GM21515 (cell line): ENCODE results near the gene USP25.

Experiments used
- ATAC-seq: cut with Tn5 transposase; IDR thresholded peaks from one replicate; pipeline ENCODE4 v1.9.1; 2021; ENCODE audit not compliant: unreplicated experiment

Gene USP25

DNA sequence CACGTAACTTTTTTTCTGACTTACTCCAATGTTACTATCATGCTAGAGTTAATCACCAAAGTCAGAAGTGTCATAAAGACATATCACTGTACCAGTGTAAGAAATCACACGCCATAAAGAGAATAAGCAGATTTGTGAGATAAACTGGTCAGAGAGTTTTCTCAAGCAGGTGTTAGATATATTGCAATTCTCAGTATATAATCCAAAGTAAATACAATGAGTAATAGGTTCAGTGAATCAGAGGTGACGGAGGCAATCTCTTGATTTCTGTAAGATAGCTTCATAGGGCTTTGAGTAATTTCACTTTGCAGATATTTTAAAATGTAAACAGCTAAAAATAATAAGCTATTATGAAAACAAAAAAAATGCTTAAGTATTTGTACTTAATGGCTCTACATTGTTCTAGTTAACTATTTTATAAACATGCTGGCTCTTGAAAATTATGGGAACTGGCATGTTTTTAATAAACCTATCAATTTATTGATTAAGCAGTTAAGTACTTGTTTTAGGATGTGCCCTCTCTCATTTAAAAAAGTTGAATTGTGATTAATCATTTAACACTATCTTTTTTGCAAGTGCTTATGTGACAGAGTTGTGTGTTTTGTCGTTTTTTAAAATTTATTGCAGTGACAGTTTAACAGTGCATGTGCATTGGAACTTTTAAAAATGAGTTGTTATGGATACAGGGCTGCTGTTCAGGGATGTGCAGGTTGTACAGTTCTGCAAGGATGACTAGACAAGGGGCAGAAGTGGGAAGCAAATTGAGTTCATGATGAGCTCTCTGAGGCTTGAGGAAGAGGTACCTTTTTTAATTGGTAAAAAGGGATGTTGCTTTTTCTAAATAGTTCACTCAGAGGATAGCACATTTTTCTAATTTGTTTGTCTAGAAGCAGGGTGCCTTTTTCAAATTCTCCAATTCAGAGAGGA lies 119.1 kb downstream of the USP25 start:
- ATAC-seq = no peak

DNA sequence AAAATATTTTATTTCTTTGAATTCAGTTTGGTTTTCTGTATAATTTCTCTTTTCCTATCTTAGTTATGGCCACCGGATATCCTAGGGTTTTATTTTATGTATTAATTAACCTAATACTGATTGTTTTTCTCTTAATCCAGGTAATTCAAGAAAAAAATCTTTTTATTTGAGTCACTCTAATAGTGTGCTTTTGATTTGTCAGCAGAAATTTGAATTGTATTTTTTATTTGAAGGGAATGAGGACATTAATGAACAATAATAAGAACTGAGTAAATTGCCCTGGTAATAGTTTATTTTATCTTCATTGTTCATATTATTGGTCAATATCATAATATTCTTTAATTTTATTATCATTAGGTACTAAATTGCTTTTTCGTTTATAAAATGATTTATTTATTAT lies 120.1 kb downstream of the USP25 start:
- ATAC-seq = no peak

DNA sequence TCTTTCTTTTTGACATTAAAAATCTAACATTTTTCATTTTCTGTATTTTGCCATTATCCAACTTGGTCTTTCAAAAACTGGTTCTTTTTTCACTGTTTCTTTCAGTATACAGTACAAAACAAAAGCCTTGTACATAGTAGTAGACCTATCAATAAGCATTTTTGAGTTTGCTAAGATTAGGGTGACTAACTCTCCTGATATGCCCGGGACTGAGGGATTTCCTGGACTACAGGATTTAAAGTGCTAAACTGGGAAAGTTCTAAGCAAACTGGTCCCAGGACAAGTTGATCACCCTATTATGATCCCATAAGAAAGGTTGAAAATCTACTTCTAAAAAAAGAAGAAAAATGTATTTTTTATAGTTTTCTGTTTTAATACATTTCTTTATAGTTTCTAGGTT lies 120.9 kb downstream of the USP25 start:
- ATAC-seq = no peak

DNA sequence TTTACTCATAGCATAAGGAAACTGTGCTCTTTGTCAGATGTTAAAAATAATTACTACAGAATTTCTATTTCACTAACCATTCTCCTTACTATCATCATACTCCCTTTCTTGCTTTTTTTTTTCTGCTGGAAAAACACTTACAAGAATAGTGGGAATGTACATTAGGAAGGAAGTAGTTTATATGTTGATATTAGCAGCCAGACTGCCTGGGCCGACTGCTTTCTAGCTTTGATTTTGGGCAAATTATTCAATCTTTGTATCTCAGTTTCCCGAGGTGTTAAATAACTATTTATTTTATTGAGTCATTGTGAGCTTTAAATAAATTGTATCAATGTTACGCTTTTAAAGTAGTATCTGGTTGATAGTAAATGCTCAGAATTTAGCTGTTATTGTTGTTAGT lies 122.4 kb downstream of the USP25 start:
- ATAC-seq = no peak

DNA sequence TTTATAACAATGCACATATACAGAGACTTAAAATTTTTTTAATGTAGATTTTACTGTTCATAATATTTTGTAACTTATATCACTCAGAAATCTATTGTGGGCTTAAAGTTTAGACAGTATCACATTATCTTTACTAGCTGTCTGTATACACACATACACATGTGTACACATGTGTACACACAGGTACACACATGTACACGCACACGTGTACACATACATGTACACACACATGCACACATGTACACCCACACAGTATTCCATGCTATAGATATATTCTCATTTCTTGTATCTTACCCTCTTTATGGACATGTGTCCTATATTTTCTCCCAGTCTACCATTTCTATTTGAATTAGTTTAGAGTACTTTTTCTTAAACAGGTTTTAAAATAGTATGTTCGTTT lies 123.3 kb downstream of the USP25 start:
- ATAC-seq = no peak

DNA sequence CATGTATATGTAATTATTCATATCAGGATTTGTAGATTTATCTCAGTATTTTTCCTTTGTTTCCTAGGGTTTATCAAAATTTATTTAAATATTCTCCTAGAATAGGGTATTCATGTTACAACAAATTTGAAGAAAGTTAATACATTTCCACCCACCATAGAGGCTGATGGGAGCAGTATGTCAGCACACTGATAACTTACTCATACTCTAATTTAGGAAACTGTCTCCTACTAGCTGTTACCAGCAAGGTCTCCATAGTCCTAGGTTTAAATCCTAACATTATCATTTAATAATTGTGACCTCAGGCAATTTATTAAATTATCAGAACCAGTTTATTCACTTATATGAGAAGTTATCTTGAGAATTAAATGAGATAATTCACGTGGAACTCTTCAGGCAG lies 127.0 kb downstream of the USP25 start:
- ATAC-seq = no peak

DNA sequence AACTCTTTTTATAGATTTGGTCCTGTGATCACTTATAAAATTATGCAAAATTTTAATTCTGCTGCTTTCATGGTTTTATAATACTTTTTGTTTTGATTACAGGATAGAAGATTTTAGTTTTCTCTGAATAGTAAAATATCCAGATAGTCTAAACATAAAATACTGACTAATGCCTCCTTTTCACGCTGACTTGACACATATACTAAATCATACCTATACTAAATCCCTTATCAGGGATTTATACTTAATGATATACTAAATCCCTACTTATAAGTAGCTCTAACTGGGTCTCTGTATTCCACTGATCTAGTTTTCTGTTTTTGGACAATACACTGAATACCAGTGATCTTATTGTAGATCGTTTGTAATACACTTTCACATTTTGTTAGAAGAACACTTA lies 128.0 kb downstream of the USP25 start:
- no peak for ATAC-seq

DNA sequence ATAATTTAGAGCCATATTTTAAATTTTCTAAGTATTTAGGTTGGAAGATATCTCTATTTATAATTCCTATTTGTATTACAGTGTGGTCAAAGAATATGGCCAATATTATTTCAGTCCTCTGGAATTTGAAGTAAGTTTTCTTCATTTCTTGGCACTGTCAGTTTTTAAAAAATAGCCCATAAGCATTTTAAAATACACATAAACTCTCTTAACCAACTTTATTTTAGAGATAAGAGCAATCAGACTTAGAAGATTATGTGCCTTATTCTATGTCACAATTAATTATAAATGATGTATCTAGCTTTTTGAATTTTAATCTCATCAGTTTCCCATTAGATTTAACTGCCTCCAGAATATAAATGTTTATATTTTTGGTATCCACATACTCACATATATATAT lies 130.8 kb downstream of the USP25 start:
- no peak for ATAC-seq

DNA sequence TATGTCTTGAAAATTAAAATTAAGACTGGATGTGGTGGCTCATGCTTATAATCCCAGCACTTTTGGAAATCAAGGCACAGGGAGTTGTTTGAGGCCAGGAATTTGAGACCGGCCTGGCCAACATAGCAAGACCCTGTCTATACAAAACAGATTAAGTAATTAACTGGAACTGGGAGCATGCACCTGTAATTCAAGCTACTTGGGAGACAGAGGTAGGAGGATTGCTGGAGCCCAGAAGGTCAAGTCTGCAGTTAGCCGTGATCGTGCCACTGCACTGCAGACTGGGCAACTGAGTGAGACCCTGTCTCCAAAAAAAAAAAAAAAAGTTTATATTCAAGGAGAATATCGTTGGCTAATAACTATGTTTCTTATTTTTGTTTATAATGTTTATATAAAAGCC lies 139.2 kb downstream of the USP25 start:
- no peak for ATAC-seq

DNA sequence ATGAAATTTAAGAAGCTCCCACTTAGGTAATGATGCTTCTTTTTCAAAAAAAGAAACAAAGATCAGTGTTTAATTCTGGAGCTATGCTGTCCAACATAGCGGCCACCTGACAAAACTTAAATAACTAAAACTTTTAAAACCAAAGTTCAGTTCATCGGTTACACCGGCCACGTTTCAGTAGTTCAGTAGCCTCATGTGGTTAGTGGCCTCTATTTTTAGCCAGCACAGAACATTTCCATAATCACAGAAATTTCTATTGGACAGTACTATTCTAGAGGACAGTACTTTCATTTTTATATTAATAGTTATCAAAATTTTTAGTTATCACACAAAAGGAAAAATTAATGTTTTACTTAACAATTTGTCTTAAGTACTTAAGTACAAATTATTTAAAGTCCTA lies 141.0 kb downstream of the USP25 start:
- no peak for ATAC-seq

DNA sequence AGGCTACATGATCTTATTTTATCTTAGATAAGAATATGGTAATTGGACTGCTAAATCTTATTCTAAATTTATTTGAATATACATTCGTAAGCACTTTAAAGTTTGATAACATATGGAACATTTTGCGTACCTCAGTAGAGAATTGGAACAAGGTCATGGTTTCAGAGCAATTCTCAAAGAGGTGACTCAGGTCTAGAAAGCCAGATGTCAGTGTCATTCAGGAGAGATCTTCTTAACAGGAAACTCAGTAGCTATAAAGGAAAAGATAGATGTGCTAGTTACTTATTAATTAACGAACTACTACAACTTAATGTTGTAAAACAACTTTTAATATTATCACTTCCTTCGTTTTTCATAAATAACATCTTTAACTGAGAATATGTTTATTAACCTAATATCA lies 142.5 kb downstream of the USP25 start:
- no peak for ATAC-seq

DNA sequence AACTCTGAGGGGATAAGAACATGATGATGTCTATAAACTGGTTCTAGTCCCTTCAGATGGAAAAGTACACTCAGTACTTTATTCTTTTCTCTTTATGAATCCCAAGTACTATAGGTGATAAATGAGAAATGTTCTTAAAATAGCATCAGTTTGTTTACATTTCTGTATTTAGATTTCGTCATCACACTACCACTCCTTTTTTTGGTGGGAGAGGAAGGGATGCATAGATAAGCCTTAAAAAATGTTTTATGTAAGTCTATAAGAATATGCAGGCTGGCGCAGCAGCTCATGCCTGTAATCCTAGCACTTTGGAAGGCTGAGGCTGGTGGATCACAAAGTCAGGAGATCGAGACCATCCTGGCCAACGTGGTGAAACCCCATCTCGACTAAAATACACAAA lies 144.8 kb downstream of the USP25 start:
- no peak for ATAC-seq

DNA sequence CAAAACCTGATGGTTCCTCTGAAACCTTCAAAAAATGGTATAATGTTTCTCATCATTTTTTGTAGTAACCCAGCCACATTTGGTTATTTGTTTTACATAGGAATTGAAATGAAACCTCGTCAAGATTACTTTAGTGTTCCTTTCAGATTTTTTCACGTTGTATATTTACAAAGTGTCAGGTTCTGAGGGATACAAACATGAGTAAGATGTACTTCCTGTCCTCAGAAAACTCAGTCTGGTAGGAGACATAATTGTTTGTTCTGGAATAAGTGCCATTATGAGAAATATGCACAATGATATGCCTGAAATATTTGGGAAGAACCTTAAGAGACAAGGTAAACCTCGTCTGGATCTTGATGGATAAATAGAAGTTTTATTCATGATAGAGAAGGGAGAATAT lies 145.5 kb downstream of the USP25 start:
- ATAC-seq = no peak

DNA sequence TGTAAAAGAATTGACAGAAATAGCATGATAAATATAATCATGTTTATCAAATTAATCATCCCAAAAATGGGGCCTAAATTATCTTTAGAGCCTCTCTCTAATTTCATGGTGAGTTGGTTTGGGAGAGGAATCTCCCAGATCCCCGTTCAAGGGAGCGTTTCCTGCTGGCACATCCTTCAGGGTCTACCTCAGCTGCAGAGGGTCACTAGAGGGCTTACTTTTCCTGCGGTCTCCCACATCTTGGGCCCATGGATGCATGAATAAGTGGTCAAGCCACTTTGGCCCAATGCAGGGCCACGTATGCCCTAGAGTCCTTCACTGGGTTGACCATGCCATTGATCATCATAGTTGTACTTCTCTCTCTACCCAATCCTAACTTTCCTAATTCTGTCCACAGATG lies 164.1 kb downstream of the USP25 start:
- ATAC-seq = no peak

DNA sequence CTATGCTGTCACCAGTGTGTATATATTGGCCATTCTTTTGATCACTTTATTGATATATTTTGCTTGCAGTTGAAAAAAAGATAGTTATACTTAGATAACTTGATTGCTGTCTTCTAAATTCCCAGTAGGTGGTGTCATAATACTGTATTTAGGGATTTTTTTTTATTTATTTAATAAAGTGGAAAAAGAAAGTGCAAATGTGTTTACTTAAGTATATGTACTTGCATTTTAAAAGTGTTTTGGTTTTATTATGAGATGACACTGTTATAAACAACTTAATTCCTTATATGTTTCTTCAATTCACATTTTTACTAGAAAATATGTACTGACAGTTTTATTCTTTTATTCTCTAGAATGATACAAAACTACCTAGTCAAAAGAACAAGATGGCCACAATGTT lies 164.8 kb downstream of the USP25 start:
- ATAC-seq = no peak

DNA sequence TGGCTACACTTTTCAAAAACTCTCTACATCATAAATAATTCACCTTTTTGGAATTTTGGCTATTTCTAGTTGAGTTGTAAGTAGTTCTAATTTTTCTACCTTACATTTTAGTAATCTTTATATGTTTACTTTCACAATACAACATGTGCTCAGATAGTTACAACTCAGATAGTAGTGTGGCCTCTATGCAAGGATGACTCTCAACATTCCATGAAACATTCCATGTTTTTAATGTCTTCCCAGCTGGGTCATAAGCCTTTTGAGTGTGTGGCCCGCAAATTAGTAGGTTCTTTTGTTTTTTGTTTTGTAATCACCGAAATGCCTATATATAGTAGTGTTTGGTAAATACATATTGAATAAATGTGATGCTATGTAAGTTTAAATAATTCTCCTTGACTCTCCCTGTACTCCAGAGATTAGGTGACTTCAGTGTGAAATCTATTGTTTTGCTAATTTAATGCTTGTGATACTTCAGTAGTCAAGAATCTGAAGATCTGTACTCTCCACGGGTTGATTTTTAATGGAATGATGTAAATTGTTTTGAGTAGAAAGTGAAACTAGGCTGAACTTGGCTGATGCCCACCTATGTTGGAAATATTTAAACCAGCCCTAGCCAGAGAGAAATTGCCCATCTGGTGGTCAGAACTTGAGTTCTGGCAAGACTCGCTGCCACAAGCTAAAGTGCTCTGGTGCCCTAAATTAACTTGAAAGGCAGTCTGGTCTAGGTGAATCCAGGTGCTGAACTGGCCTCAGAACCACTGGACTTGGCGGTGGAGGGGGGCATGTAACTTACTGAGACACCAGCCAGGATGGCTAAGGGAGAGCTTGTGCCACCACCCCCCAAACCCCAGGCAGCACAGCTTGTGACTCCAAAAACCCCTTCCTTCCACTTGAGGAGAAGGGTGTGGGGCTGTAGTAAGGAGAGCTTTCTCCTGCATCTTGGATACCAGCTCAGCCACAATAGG lies 165.6 kb downstream of the USP25 start:
- no peak for ATAC-seq

DNA sequence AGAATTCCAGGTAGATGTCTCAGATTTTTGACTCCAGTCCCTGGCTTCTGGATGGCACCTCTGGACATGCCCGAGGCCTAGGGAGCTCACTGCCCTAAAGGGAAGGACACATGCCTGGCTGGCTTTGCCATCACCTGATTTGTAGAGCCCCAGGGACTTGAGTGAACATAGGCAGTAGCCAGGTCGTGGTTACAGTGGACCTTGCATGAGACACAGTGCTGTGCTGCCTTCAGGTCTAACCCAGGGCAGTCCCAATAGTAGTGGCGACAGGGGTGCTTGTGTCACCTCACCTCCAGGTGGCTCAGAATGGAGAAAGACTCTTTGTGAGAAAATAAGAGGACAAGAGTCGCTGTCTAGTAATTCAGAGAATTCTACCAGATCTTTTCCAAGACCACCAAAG lies 166.7 kb downstream of the USP25 start:
- no peak for ATAC-seq

DNA sequence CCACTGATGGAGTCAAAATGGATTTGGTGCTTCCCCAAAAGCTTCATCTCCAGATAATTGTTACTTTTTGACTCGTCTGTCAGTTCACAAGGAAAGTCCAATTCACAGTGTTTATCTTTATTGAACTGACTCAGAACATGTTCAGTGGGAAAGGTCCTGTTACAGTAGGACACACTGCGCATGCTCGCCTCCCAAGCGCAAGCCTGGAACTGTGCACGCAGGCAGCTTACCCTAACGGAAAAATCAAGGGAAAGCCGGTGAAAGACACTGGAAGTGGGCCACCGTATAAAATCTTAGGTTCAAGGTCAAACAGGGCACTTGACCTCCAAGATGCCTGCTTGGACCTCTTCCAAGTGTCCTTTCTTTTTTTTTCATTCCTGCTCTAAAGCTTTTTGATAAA lies 174.6 kb downstream of the USP25 start:
- ATAC-seq = no peak

DNA sequence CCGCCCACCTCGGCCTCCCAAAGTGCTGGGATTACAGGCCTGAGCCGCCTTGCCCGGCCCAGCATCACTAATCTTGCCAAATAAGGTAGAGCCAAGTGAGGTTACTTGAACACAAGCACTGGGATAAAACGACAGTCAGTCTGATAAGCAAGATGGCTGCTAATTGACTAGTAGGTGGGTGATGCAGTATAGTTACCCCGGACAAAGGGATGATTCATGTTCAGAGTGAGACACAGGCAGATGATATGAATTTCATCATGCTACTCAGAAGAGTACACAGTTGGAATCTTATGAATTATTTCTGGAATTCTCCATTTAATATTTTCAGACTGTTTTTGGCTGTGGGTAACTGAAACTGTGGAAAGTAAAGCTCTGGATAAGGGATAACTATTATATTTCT lies 178.4 kb downstream of the USP25 start:
- ATAC-seq = no peak

DNA sequence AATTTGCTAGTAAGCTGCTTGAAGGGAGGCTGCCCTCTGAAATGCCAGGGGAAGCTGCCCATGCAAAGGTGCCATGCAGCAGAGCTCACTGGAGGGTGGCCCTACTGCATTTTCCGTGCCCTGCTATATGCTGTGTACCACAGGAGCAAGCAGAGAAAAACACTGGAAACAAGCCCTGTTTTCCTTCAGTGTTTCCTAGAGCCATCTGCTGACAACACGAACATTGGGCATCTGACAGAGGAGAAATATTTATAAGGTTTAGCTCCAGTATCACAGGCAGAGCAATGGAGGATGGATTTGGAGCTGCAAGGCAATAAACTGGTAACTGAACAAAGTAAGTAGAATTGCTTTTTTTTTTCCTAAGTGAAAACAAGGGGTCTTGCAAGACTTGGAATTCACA lies 198.4 kb downstream of the USP25 start:
- no peak for ATAC-seq

DNA sequence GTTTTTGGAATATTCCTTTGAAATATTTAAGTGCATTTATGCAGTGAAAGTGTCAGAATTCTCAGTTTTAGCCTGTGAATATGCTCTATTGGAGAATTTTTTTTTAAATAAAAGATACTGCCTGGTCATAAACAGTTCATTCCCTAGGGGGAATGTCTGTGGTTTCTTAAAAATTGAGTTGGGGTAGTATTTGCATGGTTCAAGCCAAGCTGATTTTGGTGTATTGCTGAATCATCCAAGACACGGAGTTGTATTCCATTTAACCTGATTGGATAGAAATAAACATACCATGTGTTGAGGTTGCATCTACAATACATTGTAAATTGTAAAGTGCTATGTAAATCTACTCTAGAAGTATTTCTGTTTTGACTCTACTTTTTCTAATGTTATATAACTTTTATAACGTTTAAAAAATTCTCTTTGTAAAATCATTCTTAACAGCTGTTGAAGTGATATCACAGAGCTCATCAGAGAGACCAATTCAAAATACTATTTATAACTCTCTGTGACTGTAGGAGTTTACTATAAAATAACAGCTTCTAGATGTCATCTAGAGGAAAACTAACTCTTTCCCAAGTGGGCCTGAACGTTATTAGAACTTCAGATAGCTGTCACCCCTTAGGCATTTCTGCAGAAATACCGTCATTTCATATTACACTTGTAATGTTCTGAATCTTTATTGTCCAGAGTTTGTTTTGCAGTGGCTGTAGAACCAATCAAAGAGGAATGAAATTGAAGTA lies 199.1 kb downstream of the USP25 start:
- ATAC-seq = no peak
